DMS53 treated with DMSO at 0.1 percent for 48 hours (cell line): ENCODE measurements around the gene ORC4.

Experiments
- DNase-seq: peaks from one replicate; lab custom pipeline; 2025; ENCODE audit not compliant: unreplicated experiment; lab: John Stamatoyannopoulos, UW

The ORC4 gene

GRCh38 chr2:148020111-148021058 lies at the start of gene ORC4:
ORC4 (minus strand) TSS chr2:148020737; CDS start chr2:147975958, 44,779 bp downstream.
- DNase-seq: peak; percentile 58

GRCh38 chr2:148067801-148068200 lies 47.3 kb upstream of the ORC4 start:
- no peak for DNase-seq

DNA sequence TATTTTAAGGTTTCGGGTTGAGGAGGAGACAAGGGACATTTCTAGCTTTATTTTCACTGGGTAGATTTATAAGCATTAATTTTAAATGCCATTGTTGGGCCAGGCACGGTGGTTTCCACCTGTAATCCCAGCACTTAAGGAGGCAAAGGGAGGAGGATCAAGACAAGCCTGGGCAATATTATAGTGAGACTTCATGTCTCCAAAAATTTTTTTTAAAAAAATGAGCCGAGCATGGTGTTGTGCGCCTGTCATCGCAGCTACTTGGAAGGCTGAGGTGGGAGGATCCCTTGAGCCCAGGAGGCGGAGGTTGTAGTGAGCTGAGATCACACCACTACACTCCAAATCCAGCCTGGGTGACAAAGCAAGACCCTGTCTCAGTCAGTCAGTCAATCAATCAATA lies 45.4 kb upstream of the ORC4 start:
- no peak for DNase-seq

DNA sequence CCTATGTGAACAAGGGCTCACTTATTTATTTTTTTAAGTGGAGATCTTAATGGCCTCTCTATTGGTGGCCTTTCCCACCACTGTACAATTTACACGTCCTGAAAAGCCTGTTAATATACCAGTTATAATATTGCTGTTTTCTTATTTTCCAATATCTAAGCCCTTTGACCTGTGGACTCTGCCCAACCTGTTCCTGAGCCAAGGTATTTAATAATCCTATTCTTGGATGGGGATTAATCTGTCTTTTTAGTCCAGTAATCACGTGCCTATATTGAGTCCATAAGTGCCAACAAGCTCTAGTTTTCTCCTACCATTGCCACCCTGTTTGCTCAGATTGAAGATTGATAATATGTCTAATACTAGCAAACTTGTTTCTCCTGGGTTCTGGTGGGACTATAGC lies 43.1 kb upstream of the ORC4 start:
- DNase-seq: no peak

- no peak for DNase-seq
Observed at GRCh38 chr2:148058641-148059040, 38.1 kb upstream of the ORC4 start.

DNA sequence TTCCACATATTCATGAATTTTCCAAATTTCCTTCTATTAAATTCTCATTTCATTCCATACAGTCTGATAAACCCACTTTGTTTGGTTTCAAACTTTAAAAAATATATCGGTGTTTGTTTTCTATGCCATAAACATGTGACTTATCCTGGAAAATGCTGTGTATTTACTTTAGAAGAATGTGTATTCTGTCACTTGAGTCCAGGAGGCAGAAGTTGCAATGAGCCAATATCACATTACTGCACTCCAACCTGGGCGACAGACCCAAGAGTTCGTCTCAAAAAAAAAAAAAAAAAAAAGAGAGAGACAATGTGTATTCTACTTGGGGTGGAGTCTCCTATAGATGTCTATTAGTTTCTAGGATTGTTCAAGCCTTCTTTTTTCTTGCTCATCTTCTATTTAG lies 32.1 kb upstream of the ORC4 start:
- DNase-seq: no peak

- DNase-seq: no peak
Observed at GRCh38 chr2:148049284-148049683, 28.7 kb upstream of the ORC4 start.

GRCh38 chr2:148048475-148049221 lies 28.1 kb upstream of the ORC4 start:
- DNase-seq: no peak

DNA sequence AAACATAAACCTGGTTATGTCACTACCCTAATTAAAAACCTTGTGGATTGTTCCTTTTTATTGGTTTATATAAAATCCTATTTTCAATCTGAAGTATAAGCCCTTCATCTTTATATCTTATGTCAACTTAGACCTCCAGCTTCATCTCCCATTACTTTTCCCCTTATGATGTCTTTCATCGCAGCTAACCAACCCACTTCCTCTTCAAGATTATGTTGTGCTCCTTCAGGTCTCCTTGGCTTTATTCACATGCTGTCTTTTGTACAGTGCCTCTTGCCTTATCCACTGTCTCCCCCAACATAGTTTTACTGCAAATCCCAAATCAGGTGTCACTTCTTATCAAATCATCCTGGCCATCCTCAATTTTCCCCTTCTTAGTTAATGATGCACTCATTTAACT lies 26.3 kb upstream of the ORC4 start:
- no peak for DNase-seq

- no peak for DNase-seq
Observed at GRCh38 chr2:148044322-148044721, 23.8 kb upstream of the ORC4 start.

GRCh38 chr2:148042219-148042618 lies 21.7 kb upstream of the ORC4 start:
- no peak for DNase-seq

- DNase-seq: no peak
Observed at GRCh38 chr2:148039783-148040182, 19.2 kb upstream of the ORC4 start.

DNA sequence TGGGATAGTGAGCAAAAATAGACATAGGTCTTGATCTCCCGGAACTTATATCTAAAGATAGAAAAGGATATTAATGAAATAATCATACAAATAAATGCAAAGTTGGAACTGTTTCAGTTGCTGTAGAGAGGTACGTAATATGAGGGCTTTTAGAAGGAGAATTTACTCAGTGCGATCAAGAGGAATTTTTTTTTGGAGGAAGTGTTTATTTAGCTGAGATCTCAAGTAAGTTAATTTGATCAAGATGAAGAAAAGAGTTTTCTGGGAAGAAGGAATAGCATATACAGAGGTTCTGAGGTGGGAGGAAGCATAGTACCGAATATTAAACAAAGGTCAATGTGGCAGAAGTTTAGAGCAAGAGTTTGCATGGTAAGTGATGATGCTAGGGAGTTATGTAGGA lies 11.7 kb upstream of the ORC4 start:
- no peak for DNase-seq

- DNase-seq: no peak
Observed at GRCh38 chr2:148031152-148031551, 10.6 kb upstream of the ORC4 start.

DNA sequence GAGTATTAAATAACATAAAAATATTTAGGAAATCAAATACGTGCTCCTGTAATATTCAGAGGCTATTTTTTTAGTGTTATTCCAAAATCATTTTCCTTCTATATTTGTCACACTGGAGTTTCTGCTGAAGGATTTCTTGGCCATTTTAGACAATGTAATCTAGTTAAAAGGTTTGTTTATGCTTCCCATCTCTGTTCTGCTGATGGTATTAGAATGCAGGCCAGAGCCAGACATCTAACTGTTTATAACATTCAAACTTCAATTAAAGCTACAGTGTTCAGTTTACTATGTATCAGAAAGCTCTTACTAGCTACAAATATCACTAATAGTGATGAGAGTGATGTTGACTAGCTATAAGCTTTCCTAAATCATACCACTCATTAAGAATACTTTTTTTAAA lies 8.2 kb upstream of the ORC4 start:
- no peak for DNase-seq

DNA sequence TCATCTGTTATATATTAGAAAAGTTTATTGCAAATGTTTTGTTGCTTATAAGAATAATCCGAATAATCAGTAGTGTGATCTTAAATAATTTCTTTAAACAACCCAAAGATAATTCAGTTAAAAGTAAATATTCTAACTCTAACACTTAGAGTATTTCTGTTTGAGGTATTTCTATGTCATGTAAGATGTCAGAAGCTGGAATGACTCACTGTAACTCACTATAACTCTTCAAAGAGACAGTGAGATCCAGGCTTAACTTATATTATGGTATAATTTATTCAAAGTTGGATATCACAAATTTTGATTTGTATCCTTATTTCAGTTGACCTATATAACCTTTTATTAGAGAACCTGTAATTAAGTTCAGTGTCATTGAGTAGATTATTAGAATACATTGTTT lies 7.3 kb upstream of the ORC4 start:
- DNase-seq: no peak

GRCh38 chr2:148026573-148026972 lies 6.0 kb upstream of the ORC4 start:
- no peak for DNase-seq

DNA sequence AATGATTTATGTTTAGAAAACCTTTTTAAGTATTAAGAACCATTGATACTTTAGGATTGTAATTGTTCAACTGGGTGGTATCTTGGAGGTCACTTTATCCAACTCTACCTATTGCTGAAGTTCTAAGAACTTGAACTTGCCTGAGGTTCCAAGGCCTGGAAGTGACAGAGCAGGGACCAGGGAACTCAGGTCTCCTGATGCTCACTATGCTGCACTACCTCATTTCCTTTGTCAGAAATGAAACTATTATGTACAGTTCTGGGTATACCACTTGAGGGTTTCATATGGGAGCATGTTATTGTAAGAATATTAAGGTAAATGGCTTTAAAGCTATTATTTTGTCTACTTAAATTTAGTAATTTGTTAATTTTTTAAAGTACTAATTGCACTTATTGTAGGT lies 3.3 kb upstream of the ORC4 start:
- no peak for DNase-seq

DNA sequence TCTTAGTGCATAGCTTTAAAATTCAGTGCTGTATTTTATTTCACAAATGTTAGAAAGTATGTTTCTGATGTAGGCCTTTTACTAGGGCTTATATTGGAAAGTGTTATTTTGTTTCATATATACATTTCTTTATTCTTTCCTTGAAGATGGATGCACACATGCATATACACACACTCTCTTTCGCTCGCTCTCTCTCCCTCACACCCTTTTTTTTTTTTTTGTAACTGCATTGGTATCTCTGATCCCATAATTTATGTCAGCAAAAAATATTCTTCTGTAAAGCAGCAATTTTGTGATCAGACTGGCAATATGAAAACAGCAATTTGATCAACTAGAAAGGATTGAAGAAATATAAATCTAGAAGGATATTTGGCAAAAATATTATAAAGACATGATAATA lies 2.3 kb upstream of the ORC4 start:
- no peak for DNase-seq

- no peak for DNase-seq
Observed at GRCh38 chr2:148022351-148022750, 1.8 kb upstream of the ORC4 start.

DNA sequence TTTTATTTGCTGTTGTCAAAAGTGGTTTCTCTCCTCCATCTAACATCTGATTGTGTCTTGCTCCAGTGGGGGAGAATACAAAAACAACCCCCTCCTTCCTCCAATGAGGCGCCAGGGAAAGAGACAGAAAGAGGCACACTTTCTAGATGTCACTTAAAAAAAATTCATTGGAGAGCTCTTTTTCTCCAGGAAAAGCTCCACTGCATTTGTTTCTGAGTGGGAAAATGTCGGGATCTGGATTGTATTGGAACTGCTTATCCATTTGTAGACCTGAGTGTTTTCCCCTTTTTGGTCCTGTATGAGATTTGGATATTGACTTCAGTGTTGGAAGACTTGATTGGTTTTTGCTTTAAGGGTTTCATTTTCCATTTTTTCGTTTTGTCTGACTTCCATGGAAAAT lies 1.3 kb upstream of the ORC4 start:
- no peak for DNase-seq
